ENCODE results near the gene ALX4. TPM values are rescaled to one million over a fixed set of nuclear protein-coding genes. Genes with fewer than 3 reads are reported as not detected.

ALX4 gene
- total and polyA plus RNA-seq, 2 donors (not counting 1 experiment from before 2014, with no cell fraction given): not detected

- ATAC-seq (ENCODE audit: low read depth) (no peak), DNase-seq (no peak)
- H3K27me3 Mint-ChIP-seq: peaks cover 87% of the 10 kb centered on the region
- no peak overlapping the region for H3K4me3 ChIP-seq (ENCODE audit: control extremely low read depth in 1 of 5, extremely low read depth in 1 of 5, insufficient read depth in 1 of 5, low read depth in 2 of 5, low read length in 4 of 5)
- no peak overlapping the region for H3K27ac ChIP-seq (ENCODE audit: low read length in 2 of 2)
- no peaks in the 10 kb centered on the region for H3K4me1 ChIP-seq (ENCODE audit: control insufficient read depth in 2 of 2, insufficient read depth in 2 of 2, low read length in 2 of 2)
- H3K9ac ChIP-seq (ENCODE audit: low read length): no peak overlapping the region
- no peak overlapping the region for H3K4me2 ChIP-seq (replicated peaks; ENCODE audit: low read depth, low read length, poor library complexity, severe bottlenecking)
- CTCF ChIA-PET: interaction anchor here (1.3 kb wide), 1 partner anchor 9 kb away, joined by 3 read pairs; no protein-coding TSS in a partner anchor
- H3K4me3 Mint-ChIP-seq: no peak overlapping the region
- H2AFZ ChIP-seq (ENCODE audit: insufficient read depth, low read depth, low read length, poor library complexity, severe bottlenecking): no peak overlapping the region
- H3K9me3 ChIP-seq (ENCODE audit: control extremely low read depth in 1 of 3, control insufficient read depth in 2 of 3, insufficient read depth in 1 of 3, low read length in 2 of 3): peaks cover 0 to 4% (median 0%) of the 10 kb centered on the region in 3 donors
- H4K20me1 ChIP-seq (ENCODE audit: control insufficient read depth, insufficient read depth, low read length, poor library complexity, severe bottlenecking): no peaks in the 10 kb centered on the region
- no peaks in the 10 kb centered on the region for H3K36me3 ChIP-seq (replicated peaks in 1 of 2; ENCODE audit: control extremely low read depth in 1 of 2, control insufficient read depth in 1 of 2, extremely low read depth in 1 of 2, insufficient read depth in 2 of 2, low read length in 1 of 2)
- no peaks in the 10 kb centered on the region for H3K4me1 Mint-ChIP-seq
- POLR2A ChIA-PET: no interaction called here
- TF ChIP-seq EZH2 (IDR thresholded peaks at IDR 0.05; ENCODE audit: borderline replicate concordance, insufficient read depth, low read depth, low read length, poor library complexity, severe bottlenecking) (no peak), CTCF (IDR thresholded peaks at IDR 0.05) (no peak)
- WGBS (ENCODE audit: insufficient coverage): 70% methylated on average over 4 of the region's 5 CpGs
- H3K9me3 Mint-ChIP-seq (ENCODE audit: insufficient read depth): no peaks in the 10 kb centered on the region
- H3K27me3 ChIP-seq (replicated peaks in 1 of 4; ENCODE audit: control extremely low read depth in 1 of 4, control insufficient read depth in 3 of 4, insufficient read depth in 4 of 4, low read length in 3 of 4): peaks cover 0 to 90% (median 38%) of the 10 kb centered on the region in 4 experiments
- intact Hi-C loops (cut with micrococcal nuclease): no loop called here
- H3K79me2 ChIP-seq (ENCODE audit: control insufficient read depth, insufficient read depth, low read length): no peaks in the 10 kb centered on the region
- no peak overlapping the region for H3K27ac Mint-ChIP-seq
Measured at GRCh38 chr11:44325698-44326097, 15.8 kb upstream of the ALX4 start.

- Histone ChIP-seq H3K36me3 (replicated peaks in 1 of 2; ENCODE audit: control extremely low read depth in 1 of 2, control insufficient read depth in 1 of 2, extremely low read depth in 1 of 2, insufficient read depth in 2 of 2, low read length in 1 of 2) (no peaks in the 10 kb centered on the region), H3K4me1 (ENCODE audit: control insufficient read depth in 2 of 2, insufficient read depth in 2 of 2, low read length in 2 of 2) (peaks cover 0 to 4% of the 10 kb centered on the region in 2 donors), H3K9me3 (ENCODE audit: control extremely low read depth in 1 of 3, control insufficient read depth in 2 of 3, insufficient read depth in 1 of 3, low read length in 2 of 3) (peaks cover 0 to 6% (median 0%) of the 10 kb centered on the region in 3 donors), H3K27ac (ENCODE audit: low read length in 2 of 2) (no peak overlapping the region), H3K27me3 (replicated peaks in 1 of 4; ENCODE audit: control extremely low read depth in 1 of 4, control insufficient read depth in 3 of 4, insufficient read depth in 4 of 4, low read length in 3 of 4) (peaks cover 0 to 90% (median 42%) of the 10 kb centered on the region in 4 experiments), H4K20me1 (ENCODE audit: control insufficient read depth, insufficient read depth, low read length, poor library complexity, severe bottlenecking) (no peaks in the 10 kb centered on the region), H2AFZ (ENCODE audit: insufficient read depth, low read depth, low read length, poor library complexity, severe bottlenecking) (no peak overlapping the region), H3K79me2 (ENCODE audit: control insufficient read depth, insufficient read depth, low read length) (no peaks in the 10 kb centered on the region), H3K9ac (ENCODE audit: low read length) (no peak overlapping the region), H3K4me2 (replicated peaks; ENCODE audit: low read depth, low read length, poor library complexity, severe bottlenecking) (no peak overlapping the region), H3K4me3 (ENCODE audit: control extremely low read depth in 1 of 5, extremely low read depth in 1 of 5, insufficient read depth in 1 of 5, low read depth in 2 of 5, low read length in 4 of 5) (no peak overlapping the region)
- no peaks in the 10 kb centered on the region for H3K9me3 Mint-ChIP-seq (ENCODE audit: insufficient read depth)
- peaks cover 3% of the 10 kb centered on the region for H3K4me1 Mint-ChIP-seq
- peaks cover 90% of the 10 kb centered on the region for H3K27me3 Mint-ChIP-seq
- WGBS (ENCODE audit: insufficient coverage): 78% methylated on average over 9 of the region's 13 CpGs
- no peak overlapping the region for H3K27ac Mint-ChIP-seq
- intact Hi-C loops (cut with micrococcal nuclease): no loop called here
- ChIA-PET CTCF (interaction anchor here (1.3 kb wide), 1 partner anchor 9 kb away, joined by 3 read pairs; no protein-coding TSS in a partner anchor), POLR2A (interaction anchor here (0.6 kb wide), 1 partner anchor 10 kb away, joined by 8 read pairs; no protein-coding TSS in a partner anchor)
- no peak overlapping the region for H3K4me3 Mint-ChIP-seq
- TF ChIP-seq EZH2 (IDR thresholded peaks at IDR 0.05; ENCODE audit: borderline replicate concordance, insufficient read depth, low read depth, low read length, poor library complexity, severe bottlenecking) (no peak), CTCF (IDR thresholded peaks at IDR 0.05) (no peak)
- DNase-seq (no peak), ATAC-seq (ENCODE audit: low read depth) (no peak)
Measured at GRCh38 chr11:44324749-44325525, 15.0 kb upstream of the ALX4 start.
